Kidney glomerular epithelial cell (primary cell): Measurements from ENCODE around the gene ERG.

Experiments
- DNase-seq: peaks from one replicate; lab custom pipeline; 2025; lab: John Stamatoyannopoulos, UW

The ERG gene

DNA sequence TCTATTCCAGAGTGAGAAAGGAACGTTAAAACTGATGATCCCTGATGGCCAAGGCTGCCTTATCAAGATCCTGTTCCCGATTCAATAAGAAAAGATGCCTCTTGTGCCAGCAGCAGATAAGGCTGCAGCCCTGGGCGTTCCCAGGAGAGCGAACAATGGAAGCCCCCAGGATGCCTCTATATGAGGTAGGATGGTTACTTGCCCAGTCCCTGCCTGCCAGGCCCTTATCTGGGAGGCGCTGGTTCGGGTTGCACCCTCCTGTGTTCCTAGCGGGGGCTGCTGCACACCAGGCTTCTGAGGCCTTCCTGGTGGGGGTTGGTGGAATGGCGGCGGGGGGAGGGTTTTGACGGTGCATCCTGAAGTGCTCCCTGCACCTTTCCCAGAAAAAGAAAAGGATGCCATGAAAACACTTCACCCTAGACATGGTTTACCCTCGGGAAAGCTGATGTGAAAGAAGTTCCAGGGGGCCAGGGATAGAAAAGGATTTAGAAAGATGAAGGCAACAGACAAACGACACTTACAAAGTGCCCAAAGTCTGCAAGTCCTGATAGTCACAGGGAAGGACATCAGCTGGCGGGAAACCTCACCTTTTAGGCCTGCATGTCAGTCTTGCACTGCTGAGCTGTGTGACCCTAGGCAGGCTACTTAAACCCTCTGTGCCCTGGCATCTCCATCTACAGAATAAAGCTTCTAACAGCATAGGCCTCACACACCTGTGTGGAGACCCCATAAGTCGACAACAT lies 141.2 kb downstream of the ERG start:
- DNase-seq: no peak

DNA sequence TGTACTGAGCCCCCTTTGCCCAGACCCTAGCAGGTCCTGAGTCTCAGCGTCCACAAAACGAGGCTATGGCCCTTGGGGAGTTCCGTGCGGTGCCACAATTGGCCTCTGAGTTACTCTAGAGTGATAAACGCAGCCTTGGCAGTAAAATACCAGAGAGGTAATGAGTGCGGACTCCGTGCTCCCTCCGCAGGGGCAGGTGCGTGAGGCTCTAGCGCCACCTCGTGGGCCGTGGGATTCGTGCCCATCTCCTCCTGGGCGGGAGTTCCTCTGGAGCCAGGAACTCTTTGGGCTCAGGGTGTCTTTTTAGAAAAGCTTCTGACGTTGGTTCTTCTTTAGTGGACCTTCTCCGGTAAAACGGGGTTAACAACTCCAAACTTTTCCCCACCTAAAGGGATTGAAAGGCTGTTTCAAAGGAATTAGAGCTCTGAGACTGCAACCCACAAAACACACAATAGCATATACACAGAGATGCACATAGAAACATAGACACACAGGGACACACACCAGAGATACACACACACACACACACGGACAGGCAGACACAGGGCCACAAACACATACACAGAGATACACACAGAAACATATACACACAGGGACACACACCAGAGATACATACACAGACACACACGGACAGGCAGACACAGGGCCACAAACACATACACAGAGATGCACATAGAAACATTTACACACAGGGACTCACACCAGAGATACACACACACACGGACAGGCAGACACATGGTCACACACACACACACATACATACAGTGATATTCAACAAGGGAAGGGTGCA lies 142.1 kb downstream of the ERG start:
- peak; percentile 54 for DNase-seq

DNA sequence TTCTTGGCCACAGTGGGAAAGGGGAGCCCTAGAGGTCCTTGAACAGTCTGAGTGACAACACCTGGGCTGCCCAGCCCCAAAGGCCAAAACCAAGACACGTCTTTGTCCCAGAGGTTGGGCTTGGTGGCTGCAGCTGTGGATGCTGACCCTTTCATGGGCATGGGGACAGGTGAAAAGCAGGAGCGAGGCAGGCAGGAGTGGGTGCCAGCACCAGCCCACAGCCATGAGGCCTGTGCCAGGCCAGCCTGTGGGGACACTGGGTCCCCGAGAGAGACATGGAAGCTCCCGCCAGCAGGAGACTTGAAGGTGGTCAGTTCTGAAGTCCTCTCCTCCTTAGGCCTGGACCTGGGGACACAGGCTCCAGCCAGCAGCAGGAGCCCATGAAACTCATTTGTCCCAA lies 142.9 kb downstream of the ERG start:
- DNase-seq: no peak

DNA sequence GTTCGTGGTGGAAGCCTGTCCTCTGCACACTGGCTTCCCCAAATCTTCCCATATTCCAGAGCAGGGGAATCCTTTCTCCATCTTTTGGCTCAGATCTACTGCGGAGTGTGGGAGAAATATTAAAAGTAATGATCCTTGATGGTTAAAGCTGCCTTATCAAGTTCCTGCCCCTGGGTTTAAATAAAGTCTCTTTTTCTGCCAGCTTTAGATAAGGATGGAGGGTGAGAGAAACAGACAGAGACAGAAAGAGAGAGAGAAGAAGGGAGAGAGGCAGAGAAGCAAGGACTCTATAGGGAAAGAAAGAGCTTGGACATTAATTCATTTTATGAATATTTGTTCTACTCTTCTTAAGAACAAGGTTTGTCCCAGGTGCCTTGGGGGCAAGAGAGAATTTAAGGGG lies 143.5 kb downstream of the ERG start:
- no peak for DNase-seq

DNA sequence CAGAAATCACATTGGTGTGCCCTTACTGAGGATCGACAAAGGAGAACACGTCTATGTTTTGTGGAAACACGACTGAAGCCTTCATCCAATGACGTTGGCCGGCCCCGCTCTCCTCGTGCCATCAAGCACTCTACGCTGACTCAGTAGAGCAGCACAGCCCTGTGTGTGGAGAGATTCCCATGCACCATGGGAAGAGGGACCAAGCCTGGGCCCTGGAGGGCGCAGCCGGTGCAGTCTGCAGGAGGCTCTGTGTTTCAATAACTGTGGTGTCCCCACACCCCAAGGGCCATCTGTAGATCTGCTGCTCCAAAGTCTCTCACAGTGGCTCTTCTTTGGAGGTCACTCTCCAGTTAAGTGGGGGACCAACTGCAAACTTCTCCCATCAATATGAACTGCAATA lies 144.0 kb downstream of the ERG start:
- no peak for DNase-seq

DNA sequence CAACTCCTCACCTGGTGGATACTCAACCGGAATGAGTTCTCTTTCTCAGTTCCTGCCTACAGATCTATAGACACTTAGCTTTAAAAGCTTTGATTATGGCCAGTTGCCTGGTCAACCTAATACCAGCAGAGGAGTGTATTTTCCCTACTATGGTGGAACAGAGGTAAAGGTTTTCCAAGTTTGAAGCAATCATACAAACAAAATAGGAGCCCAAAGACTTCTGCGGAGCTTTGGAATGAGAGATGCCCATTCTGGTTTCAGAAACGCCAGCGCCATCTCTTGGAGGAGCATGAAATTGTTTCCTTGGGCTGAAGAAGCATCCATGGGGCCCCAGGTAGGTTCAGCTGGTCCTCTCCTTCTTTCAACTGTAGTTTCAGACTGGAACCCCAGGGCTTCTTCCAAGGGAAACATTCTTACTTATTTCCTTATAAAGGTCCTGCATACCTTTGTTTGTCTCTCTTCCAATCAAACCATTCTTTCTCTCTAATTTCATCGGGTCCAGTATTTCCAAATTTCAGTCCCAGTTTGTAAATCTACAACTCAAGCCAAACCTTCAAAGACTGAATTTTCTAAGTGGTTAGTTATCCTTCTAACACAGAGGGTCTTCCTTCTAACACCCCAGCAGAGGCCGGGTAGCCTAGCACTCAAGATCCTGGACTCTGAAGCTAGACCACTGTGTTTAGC lies 145.6 kb downstream of the ERG start:
- peak; percentile 81 for DNase-seq

DNA sequence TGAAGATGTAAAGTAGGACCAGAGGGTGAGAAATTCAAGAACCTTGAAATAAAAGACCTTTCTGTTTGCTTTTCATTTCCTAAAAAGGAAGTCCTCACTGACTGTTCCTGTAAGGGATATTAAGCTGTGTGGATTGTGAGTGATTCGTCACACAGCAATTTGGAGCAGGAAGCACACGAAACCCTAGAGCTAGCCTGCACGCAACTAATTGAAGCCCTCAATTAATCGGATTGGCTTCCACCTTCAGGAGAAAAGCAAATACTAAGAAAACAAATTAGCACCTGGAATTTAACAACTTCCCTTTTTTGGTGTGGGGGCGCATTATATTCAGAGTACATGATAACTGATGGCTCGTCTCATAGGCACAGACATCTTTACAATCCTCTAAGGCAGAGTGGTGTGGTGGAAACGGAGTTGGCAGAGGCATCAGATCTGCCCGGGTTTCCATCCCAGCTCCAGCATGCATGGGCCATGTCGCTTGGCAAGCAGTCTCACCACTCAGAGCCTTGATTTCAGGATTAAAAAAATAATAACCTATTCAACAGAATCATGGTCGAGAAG lies 146.2 kb downstream of the ERG start:
- DNase-seq: peak; percentile 62

DNA sequence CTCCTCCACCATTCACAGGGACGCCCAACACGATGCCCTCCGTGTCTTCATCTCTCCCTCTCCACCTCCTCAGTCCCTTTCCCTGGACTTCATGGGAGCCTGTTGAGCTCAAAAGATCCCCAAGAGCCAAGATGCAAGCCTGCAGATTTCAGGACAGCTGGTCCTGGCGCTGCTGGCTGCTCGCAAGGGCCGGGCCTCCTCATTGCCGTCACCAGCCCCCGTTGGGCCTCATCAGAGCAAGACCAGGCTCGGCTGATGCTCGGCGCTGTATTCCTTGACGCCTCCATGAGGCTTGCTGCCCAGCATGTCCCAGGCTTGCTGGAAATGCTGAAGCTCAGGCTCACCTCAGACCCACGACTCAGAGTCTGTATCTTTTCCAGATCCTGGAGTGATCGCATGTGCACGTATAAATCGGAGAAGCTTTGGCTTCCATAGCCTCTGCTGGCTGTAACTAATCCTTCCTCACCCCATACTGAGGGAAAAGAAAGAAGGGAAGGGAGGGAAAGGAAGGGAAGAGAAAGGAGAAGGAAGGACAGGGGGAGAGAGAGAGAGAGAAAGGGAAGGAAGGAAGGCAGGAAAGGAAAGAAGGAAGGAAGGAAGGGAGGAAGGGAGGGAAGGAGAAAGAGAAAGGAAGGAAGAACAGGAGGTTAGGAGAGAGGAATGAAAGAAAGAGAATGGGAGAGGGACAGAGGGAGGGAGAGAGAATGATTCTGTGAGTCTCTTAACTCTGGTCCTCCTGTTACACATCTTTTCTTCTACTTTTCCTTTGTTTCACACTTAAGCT lies 146.9 kb downstream of the ERG start:
- no peak for DNase-seq

DNA sequence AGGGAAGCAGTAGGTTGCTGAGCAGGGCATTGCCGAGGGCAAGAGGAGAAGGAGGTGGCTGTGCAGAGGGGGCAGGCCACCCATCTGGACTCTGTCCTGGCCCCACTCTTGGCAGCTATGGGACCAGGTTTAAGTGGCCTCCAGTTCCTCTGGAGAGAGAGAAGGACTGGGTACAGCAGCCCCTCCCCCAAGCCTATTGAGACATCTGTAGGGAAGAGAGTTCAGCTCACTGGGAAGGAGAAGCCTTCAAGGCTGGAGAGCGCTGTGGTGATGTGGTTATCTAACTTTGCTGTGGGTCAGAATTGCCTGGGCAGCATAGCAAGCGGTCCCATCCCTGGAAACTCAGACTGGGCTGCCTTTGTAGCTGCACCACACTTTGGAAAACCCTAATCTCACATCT lies 147.6 kb downstream of the ERG start:
- DNase-seq: no peak

DNA sequence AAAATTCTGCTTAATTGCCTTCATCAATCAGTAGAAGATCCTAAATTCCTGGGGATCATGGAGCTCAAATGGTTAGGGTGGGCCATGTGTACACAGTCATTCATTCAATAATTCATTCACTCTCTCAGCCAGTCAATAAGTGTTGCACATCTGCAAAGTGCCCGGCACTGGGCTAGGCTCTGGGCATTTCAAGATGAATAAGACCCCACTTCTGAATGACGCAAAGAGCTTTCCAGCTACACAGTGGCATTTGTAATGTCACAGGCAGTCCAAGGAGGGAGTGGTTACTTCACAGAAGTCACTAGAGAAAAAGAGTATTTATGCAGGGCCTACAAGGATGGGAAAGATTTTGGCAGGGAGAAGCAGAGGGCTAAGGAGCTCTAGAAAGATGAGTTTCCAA lies 148.3 kb downstream of the ERG start:
- DNase-seq: no peak

DNA sequence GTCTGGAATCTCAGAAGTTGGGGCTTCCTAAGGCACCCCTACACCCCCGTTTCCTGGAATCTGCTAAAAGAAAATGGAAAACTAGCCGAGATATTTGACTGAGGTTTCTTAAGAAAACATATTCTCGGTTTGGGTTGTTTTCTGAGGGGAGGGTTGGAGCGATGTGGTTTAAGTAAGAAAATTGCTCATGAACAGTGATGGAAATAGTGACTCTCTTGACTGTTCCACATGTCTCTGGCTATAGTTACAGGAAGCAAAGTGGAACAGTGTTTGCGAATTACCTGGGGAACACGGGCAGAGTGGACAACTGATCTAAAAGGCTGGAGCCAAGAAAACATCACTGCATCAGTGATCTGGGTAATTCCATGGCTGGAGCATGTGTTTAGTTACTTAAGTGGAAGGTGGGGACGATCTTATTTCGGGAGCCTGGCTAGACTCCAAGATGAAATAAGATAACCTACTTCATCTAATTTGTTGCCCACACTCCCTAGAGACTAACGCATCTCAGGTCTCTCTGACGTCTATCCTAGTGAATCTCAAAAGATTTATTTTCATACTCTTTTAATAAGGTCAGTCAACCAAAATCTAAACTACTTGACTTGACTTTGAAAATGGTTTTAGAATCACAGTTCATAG lies 149.0 kb downstream of the ERG start:
- peak; percentile 87 for DNase-seq

DNA sequence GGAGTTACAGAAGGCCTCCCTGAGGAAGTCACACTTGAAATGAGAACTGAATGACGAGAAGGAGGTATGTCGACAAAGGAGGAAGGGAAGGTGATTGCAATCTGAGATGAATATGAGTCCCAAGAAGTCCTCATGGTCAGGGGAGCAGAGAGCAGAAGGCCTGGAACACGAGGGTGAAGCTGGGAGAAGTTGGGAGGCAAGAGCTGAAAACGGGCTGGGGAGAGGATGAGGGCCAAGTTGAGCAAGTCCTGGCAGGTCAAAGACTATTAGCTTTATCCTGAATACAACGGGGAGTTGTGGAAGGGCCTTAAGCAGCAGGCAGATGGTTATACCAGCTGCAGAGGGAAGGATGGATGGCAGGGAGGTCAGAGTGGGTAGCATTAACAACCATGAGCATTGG lies 152.0 kb downstream of the ERG start:
- no peak for DNase-seq

DNA sequence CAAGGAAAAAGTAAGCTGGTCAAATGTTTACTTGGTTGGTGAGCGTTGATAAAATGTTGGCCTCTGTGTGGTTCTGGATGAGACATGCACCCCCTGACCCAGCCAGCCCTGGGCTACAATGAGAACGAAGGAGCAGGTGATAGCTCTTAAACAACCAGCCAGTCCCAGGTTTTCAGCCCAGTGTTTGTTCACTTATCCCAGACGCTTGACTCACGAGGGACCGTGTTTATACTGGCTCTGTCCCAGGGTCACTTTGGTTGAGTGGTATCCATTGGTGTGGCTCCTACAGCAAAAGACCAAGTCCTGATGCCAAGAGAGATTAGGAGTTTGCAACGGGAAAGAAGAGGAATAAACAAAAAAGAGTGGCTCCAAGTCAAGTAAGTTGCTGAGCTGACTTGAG lies 154.6 kb downstream of the ERG start:
- peak; percentile 43 for DNase-seq

DNA sequence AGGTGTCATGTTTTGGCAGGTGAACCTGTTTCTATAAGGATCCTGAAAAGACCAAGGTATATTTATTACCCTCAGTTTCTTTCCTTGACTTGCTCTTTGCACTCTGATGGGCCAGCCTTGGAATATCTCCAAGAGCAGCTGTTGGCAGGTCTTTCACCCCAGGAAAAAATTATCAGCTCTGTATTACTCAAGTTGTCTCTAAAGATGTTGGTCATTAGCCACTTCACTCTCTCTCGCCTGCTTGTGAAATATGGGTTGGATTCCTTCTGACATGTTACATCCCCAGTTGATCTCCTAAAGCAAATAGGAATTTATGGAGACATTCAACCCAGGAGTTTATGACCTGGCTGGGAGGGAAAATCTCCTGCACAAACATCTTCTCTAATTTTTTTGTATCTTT lies 155.5 kb downstream of the ERG start:
- no peak for DNase-seq

DNA sequence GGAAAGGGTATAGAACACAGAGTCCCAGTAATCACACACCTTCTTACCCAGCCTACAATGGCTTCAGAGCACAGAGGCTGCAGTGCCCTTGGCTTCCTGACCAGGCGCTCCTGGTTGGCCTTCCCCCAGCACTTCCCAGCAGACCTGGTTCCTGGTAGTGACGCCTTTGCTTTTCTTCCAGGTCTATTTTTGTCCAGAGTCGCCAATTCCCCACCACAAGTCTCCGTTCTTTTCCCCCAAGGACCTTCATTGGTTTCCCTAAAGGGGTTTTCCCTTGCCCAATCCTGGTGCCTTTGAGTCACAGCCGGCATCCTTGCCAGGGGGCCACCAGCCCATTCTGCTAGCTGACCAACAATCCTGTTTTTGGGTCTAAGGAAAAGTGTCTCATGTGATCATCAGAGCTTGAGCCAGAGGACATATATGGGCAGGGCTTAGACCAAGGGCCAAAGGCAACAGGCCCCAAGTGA lies 156.7 kb downstream of the ERG start:
- no peak for DNase-seq

DNA sequence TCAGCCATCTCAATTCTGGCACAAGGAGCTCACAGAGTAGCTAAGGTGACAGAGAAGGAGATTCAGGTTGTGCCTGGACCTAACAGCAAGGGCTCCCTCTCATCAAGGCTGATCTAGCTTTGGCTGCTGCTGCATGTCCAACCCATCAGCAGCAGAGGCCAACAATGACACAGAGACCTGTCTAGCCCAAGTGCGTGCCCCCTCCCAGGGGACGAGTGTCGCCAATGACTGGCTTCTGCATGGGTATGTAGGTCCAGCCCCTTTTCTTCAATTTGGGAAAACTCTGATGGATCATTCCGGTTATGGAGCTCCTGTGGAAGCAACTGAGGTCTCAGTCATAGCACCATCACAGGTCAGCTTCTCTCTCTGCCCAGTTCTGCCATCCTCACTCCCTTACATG lies 158.1 kb downstream of the ERG start:
- DNase-seq: no peak

DNA sequence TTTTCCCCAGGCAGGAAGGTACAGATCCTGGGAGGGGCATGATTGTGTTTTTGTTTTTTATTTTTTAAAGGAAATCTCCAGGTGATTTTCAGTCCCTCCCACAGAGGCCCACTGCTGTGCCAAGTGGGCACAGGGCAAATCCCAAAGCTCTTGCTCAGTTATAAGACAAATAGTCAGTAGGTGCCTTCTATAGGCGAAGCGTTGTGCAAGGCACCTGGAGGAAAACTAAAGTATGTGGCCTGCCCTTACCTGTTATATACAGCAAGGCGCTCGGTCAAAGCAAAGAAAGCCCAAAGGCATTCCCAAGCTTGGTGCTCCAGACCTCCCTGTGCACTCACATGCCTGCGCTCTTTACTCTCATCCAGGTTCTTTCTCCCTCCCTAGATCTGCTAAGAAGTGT lies 160.5 kb downstream of the ERG start:
- no peak for DNase-seq

DNA sequence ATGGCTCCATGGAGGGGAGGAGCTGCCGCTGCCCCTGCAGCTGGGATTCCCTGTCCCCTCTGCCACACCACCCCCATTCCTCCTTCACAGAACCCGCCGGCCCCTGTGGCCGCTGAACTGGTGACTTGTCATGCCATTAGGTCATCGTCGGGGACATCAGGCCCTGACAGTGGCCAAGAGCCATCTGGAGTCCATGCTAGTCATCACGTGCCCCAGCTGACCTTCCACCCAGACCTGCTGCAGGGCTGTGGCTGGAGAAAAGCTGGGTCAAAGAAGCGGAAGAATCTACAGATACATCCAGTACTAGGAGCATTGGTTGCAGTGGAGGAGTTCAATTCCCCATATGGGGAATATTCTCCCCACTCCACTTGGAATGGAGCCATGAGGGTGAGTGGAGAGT lies 163.4 kb downstream of the ERG start:
- no peak for DNase-seq

DNA sequence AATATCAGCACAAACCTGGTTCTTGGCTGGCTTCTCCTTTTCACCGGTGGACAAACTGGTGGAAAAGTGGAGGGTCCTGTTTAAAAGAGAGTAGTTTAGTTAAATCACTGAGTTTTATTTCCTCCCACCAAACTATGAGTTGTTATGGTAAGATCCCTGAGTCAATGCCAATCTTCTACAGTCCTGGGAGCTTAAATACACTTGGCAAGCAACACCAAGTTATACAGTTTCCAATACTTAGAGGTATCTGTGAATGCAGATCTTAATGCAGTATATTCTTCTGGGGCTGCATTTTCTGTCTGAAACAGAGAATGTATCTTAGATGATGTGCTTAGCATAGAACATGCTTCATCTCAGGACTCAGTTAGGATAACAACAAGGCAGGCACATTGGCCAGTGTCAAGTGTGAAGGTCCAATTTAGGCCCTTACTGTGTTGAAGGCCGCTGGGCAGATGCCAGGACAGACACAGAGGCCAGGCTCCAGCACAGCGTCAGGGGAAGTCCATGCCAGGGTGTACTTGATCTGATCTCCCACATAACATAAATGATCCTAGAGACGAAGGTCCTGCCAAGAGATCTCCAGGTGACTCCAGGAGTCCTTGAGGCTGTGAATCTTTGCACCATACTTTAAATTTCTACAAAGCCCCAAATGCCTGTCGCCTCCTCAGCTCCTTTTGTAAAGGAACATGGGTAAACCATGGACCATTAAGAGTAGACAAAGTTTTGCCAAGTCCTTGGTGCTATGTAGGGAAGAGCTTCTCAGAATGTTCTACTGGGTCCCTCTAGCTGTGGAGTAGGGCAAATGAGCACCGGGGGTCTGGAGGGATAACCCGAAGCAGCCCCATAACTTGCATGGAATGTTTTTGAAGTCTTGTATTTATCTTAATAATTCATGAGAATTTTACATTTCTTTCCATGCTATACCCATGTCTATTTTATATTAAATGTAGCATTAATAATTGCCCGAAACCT lies 164.7 kb downstream of the ERG start:
- DNase-seq: no peak

DNA sequence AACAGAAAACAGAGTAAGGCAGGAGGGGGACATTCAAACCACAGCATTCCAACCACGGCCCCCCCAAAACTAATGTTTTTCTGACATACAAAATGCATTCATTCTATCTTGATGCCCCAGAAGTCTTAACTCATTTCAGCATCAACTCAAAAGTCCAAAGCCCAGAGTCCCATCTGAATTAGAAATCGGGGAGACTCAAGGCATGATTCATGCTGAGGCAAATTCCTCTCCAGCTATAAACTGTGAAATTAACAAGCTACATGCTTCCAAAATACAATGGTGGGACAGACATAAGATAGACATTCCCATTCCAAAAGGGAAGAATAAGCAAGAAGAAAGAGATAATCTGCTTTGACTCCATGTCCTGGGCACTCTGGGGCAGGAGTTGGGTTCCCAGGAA lies 167.6 kb downstream of the ERG start:
- DNase-seq: no peak
